ENCODE data around the gene FOXB1.

- TF ChIP-seq, protein P1, sequence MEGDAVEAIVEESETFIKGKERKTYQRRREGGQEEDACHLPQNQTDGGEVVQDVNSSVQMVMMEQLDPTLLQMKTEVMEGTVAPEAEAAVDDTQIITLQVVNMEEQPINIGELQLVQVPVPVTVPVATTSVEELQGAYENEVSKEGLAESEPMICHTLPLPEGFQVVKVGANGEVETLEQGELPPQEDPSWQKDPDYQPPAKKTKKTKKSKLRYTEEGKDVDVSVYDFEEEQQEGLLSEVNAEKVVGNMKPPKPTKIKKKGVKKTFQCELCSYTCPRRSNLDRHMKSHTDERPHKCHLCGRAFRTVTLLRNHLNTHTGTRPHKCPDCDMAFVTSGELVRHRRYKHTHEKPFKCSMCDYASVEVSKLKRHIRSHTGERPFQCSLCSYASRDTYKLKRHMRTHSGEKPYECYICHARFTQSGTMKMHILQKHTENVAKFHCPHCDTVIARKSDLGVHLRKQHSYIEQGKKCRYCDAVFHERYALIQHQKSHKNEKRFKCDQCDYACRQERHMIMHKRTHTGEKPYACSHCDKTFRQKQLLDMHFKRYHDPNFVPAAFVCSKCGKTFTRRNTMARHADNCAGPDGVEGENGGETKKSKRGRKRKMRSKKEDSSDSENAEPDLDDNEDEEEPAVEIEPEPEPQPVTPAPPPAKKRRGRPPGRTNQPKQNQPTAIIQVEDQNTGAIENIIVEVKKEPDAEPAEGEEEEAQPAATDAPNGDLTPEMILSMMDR (IDR thresholded peaks at IDR 0.05) = no peak
- TF ChIP-seq EZH2 (IDR thresholded peaks at IDR 0.05; ENCODE audit: borderline replicate concordance, insufficient read depth, low read depth, low read length, poor library complexity, severe bottlenecking) = no peak
These were observed 5.2 kb downstream of the FOXB1 start for GRCh38 chr15:60009124-60009960.
